ENCODE data around the gene DNASE1.

The DNASE1 gene

GRCh38 chr16:3673676-3674377 is 19.3 kb downstream of the DNASE1 start:
- Histone ChIP-seq H4K20me1 (ENCODE audit: insufficient read depth, low read length) (no peaks in the 10 kb centered on the region), H3K4me2 (ENCODE audit: low read depth, low read length) (no peak overlapping the region), H3K79me2 (ENCODE audit: low read length) (no peaks in the 10 kb centered on the region), H3K4me3 (ENCODE audit: low read length) (no peak overlapping the region), H3K9ac (ENCODE audit: low read length) (no peak overlapping the region), H2AFZ (ENCODE audit: low read length) (no peak overlapping the region), H3K27me3 (replicated peaks; ENCODE audit: insufficient read depth, low read length) (no peaks in the 10 kb centered on the region), H3F3A (ENCODE audit: insufficient read depth, low read length) (no peaks in the 10 kb centered on the region), H3K36me3 (replicated peaks; ENCODE audit: insufficient read depth, low read length) (no peaks in the 10 kb centered on the region; the same call in 1 of the 2 replicates), H3K9me3 (replicated peaks; ENCODE audit: insufficient read depth, low read length) (no peaks in the 10 kb centered on the region), H3K9me2 (replicated peaks; ENCODE audit: insufficient read depth, low read length) (no peaks in the 10 kb centered on the region), H3K4me1 (ENCODE audit: low read length) (no peaks in the 10 kb centered on the region), H3K27ac (ENCODE audit: low read length) (no peak overlapping the region)
- TF ChIP-seq EZH2 (optimal IDR thresholded peaks at IDR 0.05; ENCODE audit: low read depth, low read length), result no peak
- TF ChIP-seq, protein P1, sequence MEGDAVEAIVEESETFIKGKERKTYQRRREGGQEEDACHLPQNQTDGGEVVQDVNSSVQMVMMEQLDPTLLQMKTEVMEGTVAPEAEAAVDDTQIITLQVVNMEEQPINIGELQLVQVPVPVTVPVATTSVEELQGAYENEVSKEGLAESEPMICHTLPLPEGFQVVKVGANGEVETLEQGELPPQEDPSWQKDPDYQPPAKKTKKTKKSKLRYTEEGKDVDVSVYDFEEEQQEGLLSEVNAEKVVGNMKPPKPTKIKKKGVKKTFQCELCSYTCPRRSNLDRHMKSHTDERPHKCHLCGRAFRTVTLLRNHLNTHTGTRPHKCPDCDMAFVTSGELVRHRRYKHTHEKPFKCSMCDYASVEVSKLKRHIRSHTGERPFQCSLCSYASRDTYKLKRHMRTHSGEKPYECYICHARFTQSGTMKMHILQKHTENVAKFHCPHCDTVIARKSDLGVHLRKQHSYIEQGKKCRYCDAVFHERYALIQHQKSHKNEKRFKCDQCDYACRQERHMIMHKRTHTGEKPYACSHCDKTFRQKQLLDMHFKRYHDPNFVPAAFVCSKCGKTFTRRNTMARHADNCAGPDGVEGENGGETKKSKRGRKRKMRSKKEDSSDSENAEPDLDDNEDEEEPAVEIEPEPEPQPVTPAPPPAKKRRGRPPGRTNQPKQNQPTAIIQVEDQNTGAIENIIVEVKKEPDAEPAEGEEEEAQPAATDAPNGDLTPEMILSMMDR (IDR thresholded peaks at IDR 0.05; ENCODE audit: low read length), result no peak
- TF ChIP-seq EZH2phosphoT487 (IDR thresholded peaks at IDR 0.05; ENCODE audit: low read length), result no peak
- DNase-seq, result no peak

DNA sequence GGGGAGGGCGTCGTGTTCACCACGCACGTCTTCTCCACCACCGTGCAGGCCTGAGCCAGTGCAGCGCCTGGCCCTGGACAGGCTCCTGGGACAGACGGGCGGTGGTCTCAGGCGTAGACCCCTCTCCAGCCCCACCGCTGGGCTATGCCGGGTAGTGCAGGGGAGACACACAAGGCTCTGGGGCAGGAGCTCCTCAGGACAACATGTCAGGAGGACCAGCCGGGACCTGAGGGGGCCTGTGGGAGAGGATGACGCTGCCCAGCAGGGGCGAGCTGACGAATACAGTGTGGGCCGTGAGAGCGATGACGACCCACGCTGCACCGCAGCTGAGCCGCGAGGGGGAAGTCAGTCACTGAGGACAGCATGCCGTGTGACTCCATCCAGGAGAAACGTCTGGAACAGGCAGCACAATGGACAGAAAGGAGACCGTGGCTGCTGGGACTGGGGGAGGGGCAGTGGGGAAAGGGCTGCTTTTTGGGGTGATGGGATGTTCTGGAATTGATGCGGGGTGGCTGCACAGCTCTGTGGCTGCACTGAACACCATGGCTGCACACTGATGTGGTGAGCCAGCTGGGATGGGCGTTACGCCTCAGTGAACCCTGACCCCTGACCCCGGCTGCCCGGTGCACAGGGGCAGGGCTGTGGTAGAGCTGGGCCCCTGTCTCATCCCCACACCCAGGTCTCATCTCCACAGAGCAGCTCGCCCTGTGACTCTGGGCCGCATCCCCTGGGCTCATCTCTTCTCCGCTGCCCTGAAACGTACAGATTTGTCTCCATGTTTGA is 20.2 kb downstream of the DNASE1 start:
- Histone ChIP-seq H3K9me3 (replicated peaks; ENCODE audit: insufficient read depth, low read length) (no peaks in the 10 kb centered on the region), H3K27me3 (replicated peaks; ENCODE audit: insufficient read depth, low read length) (no peaks in the 10 kb centered on the region), H3K4me2 (ENCODE audit: low read depth, low read length) (no peak overlapping the region), H3K4me3 (ENCODE audit: low read length) (no peak overlapping the region), H2AFZ (ENCODE audit: low read length) (no peak overlapping the region), H3K4me1 (ENCODE audit: low read length) (no peaks in the 10 kb centered on the region), H3F3A (ENCODE audit: insufficient read depth, low read length) (no peaks in the 10 kb centered on the region), H4K20me1 (ENCODE audit: insufficient read depth, low read length) (no peaks in the 10 kb centered on the region), H3K27ac (ENCODE audit: low read length) (no peak overlapping the region), H3K36me3 (replicated peaks; ENCODE audit: insufficient read depth, low read length) (no peaks in the 10 kb centered on the region; the same call in 1 of the 2 replicates), H3K79me2 (ENCODE audit: low read length) (no peaks in the 10 kb centered on the region), H3K9ac (ENCODE audit: low read length) (no peak overlapping the region), H3K9me2 (replicated peaks; ENCODE audit: insufficient read depth, low read length) (no peaks in the 10 kb centered on the region)
- TF ChIP-seq, protein P1 (IDR thresholded peaks at IDR 0.05; ENCODE audit: low read length), result no peak
- TF ChIP-seq EZH2phosphoT487 (IDR thresholded peaks at IDR 0.05; ENCODE audit: low read length) (no peak), EZH2 (optimal IDR thresholded peaks at IDR 0.05; ENCODE audit: low read depth, low read length) (no peak)
- DNase-seq, result no peak

DNA sequence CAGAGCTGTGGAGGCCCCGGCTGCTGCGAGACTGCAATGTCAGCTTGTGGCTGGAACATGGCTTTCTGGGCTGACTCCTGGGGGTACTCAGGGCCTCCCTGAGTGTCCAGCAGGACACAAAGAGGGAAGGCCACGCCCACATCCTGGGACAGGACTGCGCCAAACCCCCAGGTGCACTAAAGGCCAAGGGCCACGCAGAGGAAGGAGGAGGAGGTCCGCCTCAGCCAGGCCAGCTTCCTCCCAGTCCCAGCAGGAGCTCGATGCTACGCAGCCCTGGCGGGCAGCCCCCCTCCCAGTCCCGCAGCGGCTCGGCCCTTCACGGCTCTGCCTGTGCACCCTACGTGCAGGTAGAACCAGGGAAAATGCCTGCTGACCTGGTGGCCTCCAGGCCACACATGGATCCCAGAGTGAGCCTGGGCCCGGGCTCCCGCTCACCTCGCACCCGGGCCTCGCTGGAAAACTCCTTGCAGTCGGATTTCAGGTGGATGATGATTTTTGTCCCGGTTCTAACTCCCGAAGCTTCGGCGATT is 21.2 kb downstream of the DNASE1 start:
- Histone ChIP-seq H4K20me1 (ENCODE audit: insufficient read depth, low read length) (no peaks in the 10 kb centered on the region), H3K9ac (ENCODE audit: low read length) (no peak overlapping the region), H3K4me2 (ENCODE audit: low read depth, low read length) (no peak overlapping the region), H3K79me2 (ENCODE audit: low read length) (no peaks in the 10 kb centered on the region), H2AFZ (ENCODE audit: low read length) (no peak overlapping the region), H3K4me3 (ENCODE audit: low read length) (no peak overlapping the region), H3F3A (ENCODE audit: insufficient read depth, low read length) (no peaks in the 10 kb centered on the region), H3K36me3 (replicated peaks; ENCODE audit: insufficient read depth, low read length) (no peaks in the 10 kb centered on the region; the same call in 1 of the 2 replicates), H3K4me1 (ENCODE audit: low read length) (no peaks in the 10 kb centered on the region), H3K27ac (ENCODE audit: low read length) (no peak overlapping the region), H3K27me3 (replicated peaks; ENCODE audit: insufficient read depth, low read length) (no peaks in the 10 kb centered on the region), H3K9me2 (replicated peaks; ENCODE audit: insufficient read depth, low read length) (no peaks in the 10 kb centered on the region), H3K9me3 (replicated peaks; ENCODE audit: insufficient read depth, low read length) (no peaks in the 10 kb centered on the region)
- TF ChIP-seq EZH2 (optimal IDR thresholded peaks at IDR 0.05; ENCODE audit: low read depth, low read length) (no peak), EZH2phosphoT487 (IDR thresholded peaks at IDR 0.05; ENCODE audit: low read length) (no peak)
- TF ChIP-seq, protein P1 (IDR thresholded peaks at IDR 0.05; ENCODE audit: low read length), result no peak
- DNase-seq, result no peak
